Trophoblast cell (in vitro differentiated cells and primary cell): Measurements from ENCODE around the gene SLC12A4.
"Not testable (repeated sequence)": the region's sequence is repeated elsewhere in the genome, so short reads cannot be mapped to it uniquely, and the experiment has no call there.

Experiments
- DNase-seq, 2 donors: peaks; one replicate each; pipeline ENCODE4 v3.0.0-alpha.2; 2016
- H2AFZ ChIP-seq: 2 replicates; pipeline ENCODE4 v1.6.1; 2013; ENCODE audit warnings: low read length, moderate library complexity, mild to moderate bottlenecking; ENCODE audit not compliant: insufficient read depth, poor library complexity
- H2AK5ac ChIP-seq: 2 replicates; pipeline ENCODE4 v1.6.1; 2013; ENCODE audit warnings: mild to moderate bottlenecking, low read length
- H2BK120ac ChIP-seq: 2 replicates; pipeline ENCODE4 v1.6.1; 2013; ENCODE audit warnings: low read length, mild to moderate bottlenecking, moderate library complexity; ENCODE audit not compliant: insufficient read depth, poor library complexity
- H2BK12ac ChIP-seq: 2 replicates; pipeline ENCODE4 v1.6.1; 2013; ENCODE audit warnings: mild to moderate bottlenecking, low read length, moderate library complexity
- H2BK5ac ChIP-seq: 2 replicates; pipeline ENCODE4 v1.6.1; 2013; ENCODE audit warnings: low read length, low read depth, moderate library complexity, mild to moderate bottlenecking; ENCODE audit not compliant: poor library complexity
- H3K14ac ChIP-seq: 2 replicates; pipeline ENCODE4 v1.6.1; 2013; ENCODE audit warnings: mild to moderate bottlenecking, low read length
- H3K18ac ChIP-seq: 2 replicates; pipeline ENCODE4 v1.6.1; 2013; ENCODE audit warnings: mild to moderate bottlenecking, low read length
- H3K23ac ChIP-seq: 2 replicates; pipeline ENCODE4 v1.6.1; 2013; ENCODE audit warnings: low read length
- H3K27ac ChIP-seq: 2 replicates; pipeline ENCODE4 v1.5.1; 2013; ENCODE audit warnings: low read depth, mild to moderate bottlenecking, inconsistent platforms, low read length, moderate library complexity
- H3K27me3 ChIP-seq: 2 replicates; pipeline ENCODE4 v1.6.1; 2013; ENCODE audit warnings: inconsistent platforms, mild to moderate bottlenecking, low read length, moderate library complexity; ENCODE audit not compliant: insufficient read depth
- H3K36me3 ChIP-seq, 2 experiments: 1 replicate in 1 of 2; 2 replicates in 1 of 2; pipeline ENCODE4 v1.6.1; 2013; ENCODE audit warnings: low read length in 2 of 2, mild to moderate bottlenecking in 2 of 2, moderate library complexity in 1 of 2; ENCODE audit not compliant: insufficient read depth in 2 of 2, control insufficient read depth in 1 of 2
- H3K4ac ChIP-seq: 2 replicates; pipeline ENCODE4 v1.6.1; 2013; ENCODE audit warnings: low read depth, mild to moderate bottlenecking, low read length, moderate library complexity
- H3K4me1 ChIP-seq, 2 experiments: 1 replicate in 1 of 2; 2 replicates in 1 of 2; pipeline ENCODE4 v1.6.1; 2013; ENCODE audit warnings: low read length in 2 of 2, mild to moderate bottlenecking in 2 of 2, moderate library complexity in 1 of 2; ENCODE audit not compliant: insufficient read depth in 2 of 2, control insufficient read depth in 1 of 2
- H3K4me2 ChIP-seq: 2 replicates; pipeline ENCODE4 v1.6.1; 2013; ENCODE audit warnings: inconsistent platforms, mild to moderate bottlenecking, low read length, moderate library complexity
- H3K4me3 ChIP-seq: 2 replicates; pipeline ENCODE4 v1.5.1; 2013; ENCODE audit warnings: mild to moderate bottlenecking, low read depth, low read length, inconsistent platforms
- H3K79me1 ChIP-seq: one replicate; pipeline ENCODE4 v1.6.1; 2013; ENCODE audit warnings: low read length
- H3K79me2 ChIP-seq: 2 replicates; pipeline ENCODE4 v1.6.1; 2013; ENCODE audit warnings: low read length, mild to moderate bottlenecking; ENCODE audit not compliant: control insufficient read depth, insufficient read depth, poor library complexity
- H3K9ac ChIP-seq: 2 replicates; pipeline ENCODE4 v1.6.1; 2013; ENCODE audit warnings: mild to moderate bottlenecking, low read length
- H3K9me3 ChIP-seq: 2 replicates; pipeline ENCODE4 v1.6.1; 2013; ENCODE audit warnings: low read depth, mild to moderate bottlenecking, control low read depth, inconsistent platforms, low read length; ENCODE audit not compliant: insufficient read depth
- H4K12ac ChIP-seq: 2 replicates; pipeline ENCODE4 v1.6.1; 2013; ENCODE audit warnings: low read depth, mild to moderate bottlenecking, low read length, moderate library complexity
- H4K8ac ChIP-seq: 2 replicates; pipeline ENCODE4 v1.6.1; 2013; ENCODE audit warnings: low read depth, mild to moderate bottlenecking, low read length, moderate library complexity
- H4K91ac ChIP-seq: one replicate; pipeline ENCODE4 v1.6.1; 2013; ENCODE audit warnings: low read depth, mild to moderate bottlenecking, low read length, moderate library complexity
- WGBS: extraction: QIAGEN DNeasy Blood & Tissue Kit; methylation state at CpG from one replicate; pipeline ENCODE4 v1.1.7; 2013; ENCODE audit warnings: missing lambda C conversion rate; ENCODE audit not compliant: insufficient read length, insufficient coverage; ENCODE audit errors: extremely low coverage; 5-methylcytosine and 5-hydroxymethylcytosine counted together

The SLC12A4 gene

GRCh38 chr16:67917852-67918236 lies 50.6 kb downstream of the SLC12A4 start:
- Histone ChIP-seq H4K91ac (no peak overlapping the region), H4K12ac (no peak overlapping the region), H2AK5ac (no peak overlapping the region), H2AFZ (no peak overlapping the region), H2BK5ac (no peak overlapping the region), H3K14ac (no peak overlapping the region), H3K27ac (peak overlapping the region; percentile 15), H3K27me3 (no peaks in the 10 kb centered on the region), H3K79me2 (no peaks in the 10 kb centered on the region), H3K23ac (no peak overlapping the region), H3K4me2 (no peak overlapping the region), H4K8ac (no peak overlapping the region), H3K9me3 (peaks cover 2% of the 10 kb centered on the region), H3K4me1 (peaks cover 9 to 23% of the 10 kb centered on the region in 2 experiments), H3K36me3 (peaks cover 4 to 13% of the 10 kb centered on the region in 2 experiments), H3K9ac (no peak overlapping the region), H3K18ac (no peak overlapping the region), H3K4ac (no peak overlapping the region), H3K4me3 (no peak overlapping the region), H2BK120ac (no peak overlapping the region), H2BK12ac (no peak overlapping the region), H3K79me1 (no peaks in the 10 kb centered on the region)
- peak; percentile 48 to 60 for DNase-seq
- WGBS: no CpG with 5 or more reads among the region's 4 CpGs

- no peaks in the 10 kb centered on the region for H3K27me3 ChIP-seq
- H4K12ac ChIP-seq: no peak overlapping the region
- H3K14ac ChIP-seq: no peak overlapping the region
- H3K9me3 ChIP-seq: peaks cover 2% of the 10 kb centered on the region
- no peak overlapping the region for H3K23ac ChIP-seq
- H3K18ac ChIP-seq: no peak overlapping the region
- no peak for DNase-seq
- peaks cover 9 to 23% of the 10 kb centered on the region in 2 experiments for H3K4me1 ChIP-seq
- no peak overlapping the region for H2AK5ac ChIP-seq
- H3K4me3 ChIP-seq: no peak overlapping the region
- peak overlapping the region; percentile 15 for H3K27ac ChIP-seq
- H3K36me3 ChIP-seq: peaks cover 4 to 13% of the 10 kb centered on the region in 2 experiments
- H2AFZ ChIP-seq: no peak overlapping the region
- H2BK12ac ChIP-seq: no peak overlapping the region
- H3K4me2 ChIP-seq: no peak overlapping the region
- no peak overlapping the region for H3K9ac ChIP-seq
- H4K91ac ChIP-seq: no peak overlapping the region
- no peaks in the 10 kb centered on the region for H3K79me2 ChIP-seq
- no CpG with 5 or more reads among the region's 6 CpGs for WGBS
- H3K4ac ChIP-seq: no peak overlapping the region
- H4K8ac ChIP-seq: no peak overlapping the region
- H2BK120ac ChIP-seq: no peak overlapping the region
- no peak overlapping the region for H2BK5ac ChIP-seq
- H3K79me1 ChIP-seq: no peaks in the 10 kb centered on the region
These were observed 51.1 kb downstream of the SLC12A4 start for GRCh38 chr16:67917140-67917851.

GRCh38 chr16:67915831-67916723 lies 52.4 kb downstream of the SLC12A4 start:
- no peaks in the 10 kb centered on the region for H3K79me2 ChIP-seq
- H2BK5ac ChIP-seq: no peak overlapping the region
- no peak overlapping the region for H4K12ac ChIP-seq
- no peak overlapping the region for H2AFZ ChIP-seq
- H3K4me2 ChIP-seq: no peak overlapping the region
- peaks cover 2% of the 10 kb centered on the region for H3K9me3 ChIP-seq
- peak overlapping the region; percentile 4 for H3K9ac ChIP-seq
- no peaks in the 10 kb centered on the region for H3K27me3 ChIP-seq
- H3K4me3 ChIP-seq: no peak overlapping the region
- H4K8ac ChIP-seq: no peak overlapping the region
- no peak overlapping the region for H3K23ac ChIP-seq
- no peak for DNase-seq
- no peak overlapping the region for H2AK5ac ChIP-seq
- H3K18ac ChIP-seq: no peak overlapping the region
- no CpG with 5 or more reads among the region's 7 CpGs for WGBS
- no peak overlapping the region for H3K27ac ChIP-seq
- no peak overlapping the region for H3K4ac ChIP-seq
- H3K14ac ChIP-seq: no peak overlapping the region
- peaks cover 9 to 23% of the 10 kb centered on the region in 2 experiments for H3K4me1 ChIP-seq
- H2BK12ac ChIP-seq: no peak overlapping the region
- no peaks in the 10 kb centered on the region for H3K79me1 ChIP-seq
- H3K36me3 ChIP-seq: peaks cover 8 to 18% of the 10 kb centered on the region in 2 experiments
- no peak overlapping the region for H2BK120ac ChIP-seq
- no peak overlapping the region for H4K91ac ChIP-seq

GRCh38 chr16:67915496-67915769 lies 53.0 kb downstream of the SLC12A4 start:
- not testable (repeated sequence) for DNase-seq, H3K27ac ChIP-seq, H4K91ac ChIP-seq, H4K8ac ChIP-seq, H3K27me3 ChIP-seq, H3K14ac ChIP-seq, H3K79me2 ChIP-seq, H3K4me3 ChIP-seq, H2AK5ac ChIP-seq, H3K79me1 ChIP-seq, H3K9ac ChIP-seq, H2BK5ac ChIP-seq, H2AFZ ChIP-seq, H3K23ac ChIP-seq, H2BK120ac ChIP-seq, H4K12ac ChIP-seq, H3K9me3 ChIP-seq, H2BK12ac ChIP-seq, H3K4me2 ChIP-seq, H3K4ac ChIP-seq, H3K18ac ChIP-seq
- Histone ChIP-seq H3K36me3 (peaks cover 8 to 15% of the 10 kb centered on the region in 2 experiments), H3K4me1 (peaks cover 9 to 23% of the 10 kb centered on the region in 2 experiments)
- WGBS: no CpG with 5 or more reads among the region's 2 CpGs
